NAMALWA (cell line): ENCODE results near the gene BAG5.
"Not testable (repeated sequence)": the region's sequence is repeated elsewhere in the genome, so short reads cannot be mapped to it uniquely, and the experiment has no call there.

ENCODE experiments used
- DNase-seq: peaks from one replicate; pipeline ENCODE4 v3.0.0-alpha.2; 2015; ENCODE audit warnings: low spot score

The BAG5 gene

GRCh38 chr14:103562429-103563225, at the start of gene BAG5, which contains the start of gene COA8:
TSS of gene BAG5 (minus strand) at chr14:103562657. CDS start at chr14:103561164, 1,493 bp downstream.
TSS of gene COA8 (plus strand) at chr14:103562960. CDS start at chr14:103563002, 42 bp downstream.
- DNase-seq, result peak; percentile 80

GRCh38 chr14:103611215-103611614, 48.8 kb upstream of the BAG5 start:
- DNase-seq, result no peak

- not testable (repeated sequence) for DNase-seq
Observed at GRCh38 chr14:103609081-103609480, 46.6 kb upstream of the BAG5 start.

- DNase-seq, result no peak
Observed at GRCh38 chr14:103607822-103608221, 45.4 kb upstream of the BAG5 start.

- DNase-seq, result peak; percentile 39
Observed at GRCh38 chr14:103606963-103607668, 44.7 kb upstream of the BAG5 start.

GRCh38 chr14:103604620-103605019, 42.2 kb upstream of the BAG5 start:
- no peak for DNase-seq

- DNase-seq, result no peak
Observed at GRCh38 chr14:103600503-103600902, 38.0 kb upstream of the BAG5 start.

- no peak for DNase-seq
Observed at GRCh38 chr14:103597623-103598377, 35.3 kb upstream of the BAG5 start.

- DNase-seq, result no peak
Observed at GRCh38 chr14:103594265-103594664, 31.8 kb upstream of the BAG5 start.

- no peak for DNase-seq
Observed at GRCh38 chr14:103593577-103593976, 31.1 kb upstream of the BAG5 start.

- DNase-seq, result no peak
Observed at GRCh38 chr14:103584326-103584915, 22.0 kb upstream of the BAG5 start.

- no peak for DNase-seq
Observed at GRCh38 chr14:103581954-103582703, 19.7 kb upstream of the BAG5 start.

GRCh38 chr14:103581206-103581605, 18.7 kb upstream of the BAG5 start:
- no peak for DNase-seq

- DNase-seq, result no peak
Observed at GRCh38 chr14:103578401-103579075, 16.1 kb upstream of the BAG5 start.

- no peak for DNase-seq
Observed at GRCh38 chr14:103576371-103577024, 14.0 kb upstream of the BAG5 start.

GRCh38 chr14:103574707-103575285, 12.3 kb upstream of the BAG5 start:
- DNase-seq, result no peak

GRCh38 chr14:103574104-103574503, 11.6 kb upstream of the BAG5 start:
- DNase-seq, result no peak

GRCh38 chr14:103569408-103569807, 7.0 kb upstream of the BAG5 start:
- no peak for DNase-seq

- DNase-seq, result no peak
Observed at GRCh38 chr14:103568952-103569351, 6.5 kb upstream of the BAG5 start.
